ENCODE data around the gene ORMDL3. TPM values are rescaled to one million over a fixed set of nuclear protein-coding genes. Genes with fewer than 3 reads are reported as not detected.

ORMDL3 gene
- total and polyA plus RNA-seq, 10 of the 15 experiments (the other 5 are each of a cell fraction or from before 2014, with no cell fraction given), result 8.8 to 98.1 (median 49.9) TPM

GRCh38 chr17:39969375-39969774 is 42.0 kb upstream of the ORMDL3 start:
- BruUV-seq (replicated peaks), result no TSS peak
- in situ Hi-C loops (cut with MboI) (no loop called here), intact Hi-C loops (cut with micrococcal nuclease; ENCODE audit: unreplicated experiment) (no loop called here)
- no peak overlapping the region for H3K4me3 ChIP-seq
- POLR2A ChIA-PET, result interaction anchor here (0.9 to 1.1 kb wide), 3 partner anchors 9 to 43 kb away, joined by 3 to 5 read pairs (median 4); no protein-coding TSS in a partner anchor
- CTCF ChIA-PET, result interaction anchor here (0.7 to 2.0 kb wide), 4 partner anchors 10 to 348 kb away, joined by 3 to 9 read pairs (median 3); partner anchors contain the start of gene PSMD3
- H3K27ac ChIP-seq (ENCODE audit: control insufficient read depth, insufficient read depth), result no peak overlapping the region
- no peaks in the 10 kb centered on the region for H4K20me1 ChIP-seq (ENCODE audit: control insufficient read depth, insufficient read depth)
- no peaks in the 10 kb centered on the region for H3K4me1 ChIP-seq (ENCODE audit: control insufficient read depth, insufficient read depth, low read length)
- WGBS (ENCODE audit: insufficient coverage, insufficient replicate concordance, low lambda C conversion rate, missing lambda C conversion rate), result 79% methylated on average over 6 of the region's 6 CpGs
- H3K79me2 ChIP-seq (ENCODE audit: control insufficient read depth, insufficient read depth, low read length), result no peaks in the 10 kb centered on the region
- no peak for ATAC-seq
- H3K36me3 ChIP-seq (ENCODE audit: control insufficient read depth in 2 of 2, insufficient read depth in 2 of 2, low read length in 1 of 2), result no peaks in the 10 kb centered on the region
- FAIRE-seq, result no peak
- H2AFZ ChIP-seq (ENCODE audit: control insufficient read depth, low read depth, low read length), result no peak overlapping the region
- no peak overlapping the region for H3K4me2 ChIP-seq (ENCODE audit: control insufficient read depth, insufficient read depth)
- no peaks in the 10 kb centered on the region for H3K9me3 ChIP-seq (replicated peaks; ENCODE audit: control insufficient read depth, insufficient read depth, low read length)
- SMC1A ChIA-PET (ENCODE audit: uncharacterized antibody, unreplicated experiment), result interaction anchor here (0.8 kb wide), 1 partner anchor 13 kb away, joined by 3 read pairs; no protein-coding TSS in a partner anchor
- no peak overlapping the region for H3K9ac ChIP-seq (ENCODE audit: control insufficient read depth, insufficient read depth, low read length)
- RAD21 ChIA-PET (ENCODE audit: unreplicated experiment), result interaction anchor here (1.2 kb wide), 1 partner anchor 8 kb away, joined by 3 read pairs; no protein-coding TSS in a partner anchor
- DNase-seq (ENCODE audit: low read depth, low spot score), result no peak
- TF ChIP-seq IKZF1 (conservative IDR thresholded peaks at IDR 0.05) (no peak), EGR1 (IDR thresholded peaks at IDR 0.05; ENCODE audit: borderline replicate concordance in 1 of 2, low read depth in 2 of 2, low read length in 2 of 2) (no peak), IRF4 (IDR thresholded peaks at IDR 0.05; ENCODE audit: low read depth, low read length) (no peak), STAT1 (conservative IDR thresholded peaks at IDR 0.05) (no peak), NR2C1 (IDR thresholded peaks at IDR 0.05) (no peak), WRNIP1 (IDR thresholded peaks at IDR 0.05; ENCODE audit: borderline replicate concordance, low read depth, low read length) (no peak), TAF1 (IDR thresholded peaks at IDR 0.05; ENCODE audit: borderline replicate concordance, low read depth, low read length) (no peak), E2F4 (IDR thresholded peaks at IDR 0.05; ENCODE audit: low read depth, low read length) (no peak), TCF7 (IDR thresholded peaks at IDR 0.05; ENCODE audit: borderline replicate concordance) (no peak), MYC (IDR thresholded peaks at IDR 0.05; ENCODE audit: insufficient read depth, insufficient read length, insufficient replicate concordance, low read length, severe bottlenecking) (no peak), TBL1XR1 (IDR thresholded peaks at IDR 0.05; ENCODE audit: low read depth, low read length) (no peak), ZBTB11 (CRISPR knock-in tag; IDR thresholded peaks at IDR 0.05) (no peak), SMAD5 (IDR thresholded peaks at IDR 0.05; ENCODE audit: low read depth) (no peak), SPI1 (IDR thresholded peaks at IDR 0.05; ENCODE audit: borderline replicate concordance, insufficient read depth, low read depth, low read length) (no peak), PBX3 (IDR thresholded peaks at IDR 0.05; ENCODE audit: insufficient replicate concordance, low read depth, low read length) (no peak), LARP7 (IDR thresholded peaks at IDR 0.05) (no peak)
- H3K27me3 ChIP-seq (replicated peaks in 1 of 2; ENCODE audit: control insufficient read depth in 2 of 2, insufficient read depth in 2 of 2, low read length in 1 of 2), result peaks cover 0 to 4% of the 10 kb centered on the region in 2 experiments; a peak in 2 of 4 replicates

Measured in GM12878 (cell line).